Parathyroid adenoma (tissue), 2 donors: Measurements from ENCODE around the gene PCSK5.

Source experiments
- H2AFZ ChIP-seq: fragments of 300-600 bp; sonication (generic); one replicate; pipeline ENCODE4 v1.7.0; 2017; ENCODE audit warnings: antibody characterized with exemption, mild to moderate bottlenecking
- H3K27ac ChIP-seq: fragments of 300-600 bp; sonication (generic); one replicate; pipeline ENCODE4 v1.7.0; 2017
- H3K27me3 ChIP-seq: fragments of 300-600 bp; sonication (generic); one replicate; pipeline ENCODE4 v1.7.0; 2017; ENCODE audit warnings: low read length; ENCODE audit not compliant: control insufficient read depth, insufficient read depth
- H3K36me3 ChIP-seq: fragments of 300-600 bp; sonication (generic); one replicate; pipeline ENCODE4 v1.7.0; 2017; ENCODE audit warnings: low read length; ENCODE audit not compliant: control insufficient read depth, insufficient read depth
- H3K4me1 ChIP-seq: fragments of 300-600 bp; sonication (generic); one replicate; pipeline ENCODE4 v1.7.0; 2017; ENCODE audit warnings: control low read depth
- H3K4me2 ChIP-seq: fragments of 300-600 bp; sonication (generic); one replicate; pipeline ENCODE4 v1.7.0; 2017; ENCODE audit warnings: low read length
- H3K4me3 ChIP-seq: fragments of 300-600 bp; sonication (generic); one replicate; pipeline ENCODE4 v1.7.0; 2017; ENCODE audit warnings: low read depth, low read length
- H3K79me2 ChIP-seq: fragments of 300-600 bp; sonication (generic); one replicate; pipeline ENCODE4 v1.7.0; 2017; ENCODE audit warnings: control low read depth
- H3K9ac ChIP-seq: fragments of 300-600 bp; sonication (generic); one replicate; pipeline ENCODE4 v1.7.0; 2017; ENCODE audit warnings: mild to moderate bottlenecking
- H3K9me3 ChIP-seq: fragments of 300-600 bp; sonication (generic); one replicate; pipeline ENCODE4 v1.7.0; 2017; ENCODE audit warnings: low read length; ENCODE audit not compliant: control insufficient read depth
- TF ChIP-seq, protein P1 (sequence below): fragments of 300-600 bp; sonication (generic); IDR thresholded peaks from one replicate; pipeline ENCODE4 v1.7.0; 2017; ENCODE audit warnings: antibody characterized with exemption, mild to moderate bottlenecking
- donor health status: primary hyperparathyroidism.

Gene PCSK5

GRCh38 chr9:75941066-75941465, 50.6 kb downstream of the PCSK5 start:
- Histone ChIP-seq H2AFZ (no peak overlapping the region), H3K36me3 (no peaks in the 10 kb centered on the region), H3K79me2 (no peaks in the 10 kb centered on the region), H3K4me1 (no peaks in the 10 kb centered on the region), H3K27me3 (no peaks in the 10 kb centered on the region), H3K9ac (no peak overlapping the region), H3K4me3 (no peak overlapping the region), H3K4me2 (no peak overlapping the region), H3K27ac (no peak overlapping the region), H3K9me3 (no peaks in the 10 kb centered on the region)
- TF ChIP-seq, protein P1, sequence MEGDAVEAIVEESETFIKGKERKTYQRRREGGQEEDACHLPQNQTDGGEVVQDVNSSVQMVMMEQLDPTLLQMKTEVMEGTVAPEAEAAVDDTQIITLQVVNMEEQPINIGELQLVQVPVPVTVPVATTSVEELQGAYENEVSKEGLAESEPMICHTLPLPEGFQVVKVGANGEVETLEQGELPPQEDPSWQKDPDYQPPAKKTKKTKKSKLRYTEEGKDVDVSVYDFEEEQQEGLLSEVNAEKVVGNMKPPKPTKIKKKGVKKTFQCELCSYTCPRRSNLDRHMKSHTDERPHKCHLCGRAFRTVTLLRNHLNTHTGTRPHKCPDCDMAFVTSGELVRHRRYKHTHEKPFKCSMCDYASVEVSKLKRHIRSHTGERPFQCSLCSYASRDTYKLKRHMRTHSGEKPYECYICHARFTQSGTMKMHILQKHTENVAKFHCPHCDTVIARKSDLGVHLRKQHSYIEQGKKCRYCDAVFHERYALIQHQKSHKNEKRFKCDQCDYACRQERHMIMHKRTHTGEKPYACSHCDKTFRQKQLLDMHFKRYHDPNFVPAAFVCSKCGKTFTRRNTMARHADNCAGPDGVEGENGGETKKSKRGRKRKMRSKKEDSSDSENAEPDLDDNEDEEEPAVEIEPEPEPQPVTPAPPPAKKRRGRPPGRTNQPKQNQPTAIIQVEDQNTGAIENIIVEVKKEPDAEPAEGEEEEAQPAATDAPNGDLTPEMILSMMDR = no peak

DNA sequence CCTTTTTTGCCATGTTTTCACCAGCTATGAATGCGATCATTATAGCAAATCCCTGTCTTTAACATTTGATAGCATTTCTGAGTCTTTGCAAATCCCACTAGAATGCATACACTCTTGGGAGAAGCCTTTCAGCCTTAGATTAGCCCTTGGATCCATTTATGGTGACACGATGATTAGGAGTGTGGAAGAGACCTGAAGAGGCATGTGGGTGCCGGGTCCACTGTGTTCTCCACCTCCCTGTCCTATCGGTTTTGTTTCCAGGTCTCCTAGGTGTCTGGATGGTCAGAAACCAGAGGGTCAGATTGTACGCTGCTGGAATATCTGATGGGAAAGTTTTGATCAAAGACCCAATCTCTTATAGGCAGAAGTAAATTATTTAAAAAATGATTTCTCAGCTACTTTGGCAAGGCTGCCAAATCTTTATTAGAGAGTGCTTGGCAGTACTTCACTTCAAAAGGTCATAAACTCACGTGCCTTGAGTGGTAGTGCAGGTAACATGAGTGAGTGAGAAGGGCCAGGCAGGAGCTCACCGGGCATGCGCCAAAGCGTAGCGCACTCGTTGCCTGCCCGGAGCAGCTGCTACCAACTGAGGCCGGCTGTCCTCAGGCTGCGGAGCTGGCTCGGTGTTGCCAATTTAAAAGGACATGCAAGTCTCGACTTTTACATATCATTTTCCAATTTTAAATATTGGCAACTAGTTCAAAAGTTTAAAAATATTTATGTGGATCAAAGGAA, 51.3 kb downstream of the PCSK5 start:
- no peaks in the 10 kb centered on the region for H3K9me3 ChIP-seq
- no peak overlapping the region for H3K9ac ChIP-seq
- no peak overlapping the region for H3K4me3 ChIP-seq
- H3K79me2 ChIP-seq = no peaks in the 10 kb centered on the region
- H3K4me1 ChIP-seq = no peaks in the 10 kb centered on the region
- H3K36me3 ChIP-seq = no peaks in the 10 kb centered on the region
- H2AFZ ChIP-seq = no peak overlapping the region
- no peaks in the 10 kb centered on the region for H3K27me3 ChIP-seq
- TF ChIP-seq, protein P1 = no peak
- H3K4me2 ChIP-seq = no peak overlapping the region
- H3K27ac ChIP-seq = no peak overlapping the region

- no peak overlapping the region for H3K4me3 ChIP-seq
- no peak overlapping the region for H3K4me2 ChIP-seq
- TF ChIP-seq, protein P1 = no peak
- no peaks in the 10 kb centered on the region for H3K9me3 ChIP-seq
- H3K27me3 ChIP-seq = no peaks in the 10 kb centered on the region
- no peaks in the 10 kb centered on the region for H3K4me1 ChIP-seq
- no peak overlapping the region for H2AFZ ChIP-seq
- H3K27ac ChIP-seq = no peak overlapping the region
- no peaks in the 10 kb centered on the region for H3K36me3 ChIP-seq
- no peak overlapping the region for H3K9ac ChIP-seq
- H3K79me2 ChIP-seq = no peaks in the 10 kb centered on the region
These were observed 56.3 kb downstream of the PCSK5 start for GRCh38 chr9:75946766-75947165.

GRCh38 chr9:75947233-75947632, 56.8 kb downstream of the PCSK5 start:
- no peaks in the 10 kb centered on the region for H3K27me3 ChIP-seq
- H3K4me3 ChIP-seq = no peak overlapping the region
- no peaks in the 10 kb centered on the region for H3K36me3 ChIP-seq
- no peak overlapping the region for H3K4me2 ChIP-seq
- no peaks in the 10 kb centered on the region for H3K4me1 ChIP-seq
- no peak overlapping the region for H3K27ac ChIP-seq
- H3K9ac ChIP-seq = no peak overlapping the region
- H3K79me2 ChIP-seq = no peaks in the 10 kb centered on the region
- TF ChIP-seq, protein P1 = no peak
- H3K9me3 ChIP-seq = no peaks in the 10 kb centered on the region
- H2AFZ ChIP-seq = no peak overlapping the region

DNA sequence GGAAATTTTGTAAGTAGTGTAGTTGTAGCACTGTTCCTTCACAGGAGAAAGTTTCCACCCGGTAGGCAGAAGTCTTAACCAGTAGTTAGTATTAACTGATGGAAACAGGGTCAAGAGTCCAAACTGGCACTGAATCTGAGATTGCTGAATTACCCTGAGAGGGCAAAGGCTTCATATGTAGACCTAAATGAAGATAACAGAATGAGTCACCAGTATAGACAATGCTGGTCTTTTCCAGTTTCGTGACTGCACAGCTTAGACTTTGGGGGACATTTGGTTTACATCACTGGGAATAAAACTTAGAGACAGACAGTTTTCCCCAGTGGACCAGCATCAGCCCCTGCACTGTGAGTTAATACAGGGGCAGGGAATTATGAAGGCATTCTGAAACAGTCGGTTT, 60.5 kb downstream of the PCSK5 start:
- Histone ChIP-seq H3K79me2 (no peaks in the 10 kb centered on the region), H3K9ac (no peak overlapping the region), H3K4me3 (no peak overlapping the region), H3K4me1 (no peaks in the 10 kb centered on the region), H3K9me3 (no peaks in the 10 kb centered on the region), H3K4me2 (no peak overlapping the region), H3K27ac (no peak overlapping the region), H3K36me3 (no peaks in the 10 kb centered on the region), H2AFZ (no peak overlapping the region), H3K27me3 (no peaks in the 10 kb centered on the region)
- TF ChIP-seq, protein P1 = no peak
